GM23338 (cell line): ENCODE results near the gene ZSWIM3. TPM values are rescaled to one million over a fixed set of nuclear protein-coding genes. Genes with fewer than 3 reads are reported as not detected.

Experiments used
- ATAC-seq: fragments of 200-7000 bp; cut with Tn5 transposase; 3 replicates; pipeline ENCODE4 v1.9.1; 2020
- DNase-seq: peaks from one replicate; pipeline ENCODE4 v3.0.0-alpha.2; 2015; ENCODE audit warnings: low spot score
- H2AFZ ChIP-seq: fragments of 200-600 bp; sonication (generic); 2 replicates; pipeline ENCODE4 v1.8.0; 2016; ENCODE audit warnings: antibody characterized with exemption, mild to moderate bottlenecking, moderate library complexity
- H3F3A ChIP-seq: fragments of 200-600 bp; sonication (generic); replicated peaks from 2 replicates; pipeline ENCODE4 v1.8.0; 2017; ENCODE audit warnings: antibody characterized with exemption, mixed run types, low read depth
- H3K27ac ChIP-seq: fragments of 200-600 bp; sonication (generic); 2 replicates; pipeline ENCODE4 v1.6.1; 2016; ENCODE audit warnings: low read depth
- H3K27me3 ChIP-seq: fragments of 200-600 bp; sonication (generic); 2 replicates; pipeline ENCODE4 v1.8.0; 2016; ENCODE audit warnings: mild to moderate bottlenecking, mixed run types, moderate library complexity; ENCODE audit not compliant: insufficient read depth
- H3K36me3 ChIP-seq: fragments of 200-600 bp; sonication (generic); 2 replicates; pipeline ENCODE4 v1.8.0; 2016; ENCODE audit warnings: mild to moderate bottlenecking; ENCODE audit not compliant: insufficient read depth
- H3K4me1 ChIP-seq: fragments of 200-600 bp; sonication (generic); 2 replicates; pipeline ENCODE4 v1.8.0; 2016; ENCODE audit warnings: mild to moderate bottlenecking, moderate library complexity; ENCODE audit not compliant: insufficient read depth
- H3K4me2 ChIP-seq: fragments of 200-600 bp; sonication (generic); 2 replicates; pipeline ENCODE4 v1.7.1; 2017; ENCODE audit warnings: mixed run types
- H3K4me3 ChIP-seq: fragments of 200-600 bp; sonication (generic); 2 replicates; pipeline ENCODE4 v1.6.1; 2016; ENCODE audit warnings: mixed run types
- H3K79me2 ChIP-seq: fragments of 200-600 bp; sonication (generic); replicated peaks from 2 replicates; pipeline ENCODE4 v1.8.0; 2017; ENCODE audit warnings: mild to moderate bottlenecking; ENCODE audit not compliant: insufficient read depth
- H3K9me2 ChIP-seq: fragments of 200-600 bp; sonication (generic); 2 replicates; pipeline ENCODE4 v1.8.0; 2017; ENCODE audit not compliant: insufficient read depth
- H4K20me1 ChIP-seq: fragments of 200-600 bp; sonication (generic); replicated peaks from 2 replicates; pipeline ENCODE4 v1.8.0; 2017; ENCODE audit warnings: mild to moderate bottlenecking; ENCODE audit not compliant: insufficient read depth
- H3K27ac Mint-ChIP-seq: 2 replicates; pipeline ENCODE4 v1.8.0; 2020; ENCODE audit warnings: inconsistent platforms, mild to moderate bottlenecking, moderate library complexity, mixed read lengths
- H3K27me3 Mint-ChIP-seq: 3 replicates; pipeline ENCODE4 v1.8.0; 2022; ENCODE audit warnings: low read depth, mild to moderate bottlenecking, moderate library complexity, mixed read lengths, inconsistent platforms; ENCODE audit not compliant: insufficient read depth, poor library complexity
- H3K36me3 Mint-ChIP-seq: 3 replicates; pipeline ENCODE4 v1.8.0; 2021; ENCODE audit warnings: low read depth, mild to moderate bottlenecking, inconsistent platforms, moderate library complexity, mixed read lengths
- H3K4me1 Mint-ChIP-seq: 3 replicates; pipeline ENCODE4 v1.8.0; 2020; ENCODE audit warnings: mild to moderate bottlenecking, inconsistent platforms, mixed read lengths
- H3K4me3 Mint-ChIP-seq: 3 replicates; pipeline ENCODE4 v1.8.0; 2021; ENCODE audit warnings: moderate library complexity, mild to moderate bottlenecking, inconsistent platforms, mixed read lengths
- H3K9me3 Mint-ChIP-seq: 3 replicates; pipeline ENCODE4 v1.8.0; 2020; ENCODE audit warnings: moderate library complexity, mild to moderate bottlenecking, inconsistent platforms, mixed read lengths
- CREB1 ChIP-seq: fragments of 250-450 bp; sonication (Bioruptor Pico); IDR thresholded peaks from 2 replicates; pipeline ENCODE4 v1.5.0; 2020; ENCODE audit warnings: low read depth, mild to moderate bottlenecking, moderate library complexity
- CTCF ChIP-seq, 2 experiments: fragments of 200-600 bp in 1 of 2; sonication (generic) in 1 of 2; conservative IDR thresholded peaks; 2 replicates each; pipeline versions ENCODE4 v1.5.1 to v1.6.1; 2016 to 2017; ENCODE audit warnings: antibody characterized with exemption in 2 of 2, low read depth in 2 of 2, mild to moderate bottlenecking in 2 of 2, moderate library complexity in 1 of 2
- ETS1 ChIP-seq: IDR thresholded peaks from 2 replicates; pipeline ENCODE4 v1.6.1; 2016; ENCODE audit warnings: antibody characterized with exemption
- EZH2 ChIP-seq: fragments of 200-600 bp; sonication (generic); IDR thresholded peaks from one replicate; pipeline ENCODE4 v1.8.0; 2017; ENCODE audit warnings: antibody characterized with exemption, mild to moderate bottlenecking, low read depth; ENCODE audit not compliant: unreplicated experiment
- EZH2phosphoT487 ChIP-seq: fragments of 200-600 bp; sonication (generic); IDR thresholded peaks from one replicate; pipeline ENCODE4 v1.8.1; 2018; ENCODE audit warnings: antibody characterized with exemption; ENCODE audit not compliant: unreplicated experiment
- JUNB ChIP-seq: IDR thresholded peaks from one replicate; pipeline ENCODE4 v1.6.1; 2016; ENCODE audit warnings: antibody characterized with exemption; ENCODE audit not compliant: unreplicated experiment
- NANOG ChIP-seq: IDR thresholded peaks from 2 replicates; pipeline ENCODE4 v1.6.1; 2016; ENCODE audit warnings: antibody characterized with exemption, borderline replicate concordance
- POLR2AphosphoS5 ChIP-seq: IDR thresholded peaks from 2 replicates; pipeline ENCODE4 v1.6.1; 2016; ENCODE audit warnings: antibody characterized with exemption, low read depth
- REST ChIP-seq: IDR thresholded peaks from one replicate; pipeline ENCODE4 v1.6.1; 2018; ENCODE audit warnings: antibody characterized with exemption; ENCODE audit not compliant: unreplicated experiment
- STAT1 ChIP-seq: IDR thresholded peaks from one replicate; pipeline ENCODE4 v1.6.1; 2016; ENCODE audit warnings: antibody characterized with exemption; ENCODE audit not compliant: unreplicated experiment
- ZNF114 ChIP-seq: fragments of 250-450 bp; sonication (Bioruptor Pico); IDR thresholded peaks from 2 replicates; pipeline ENCODE4 v1.5.0; 2020; ENCODE audit warnings: mild to moderate bottlenecking, moderate library complexity
- ZNF331 ChIP-seq: fragments of 250-450 bp; sonication (Bioruptor Pico); IDR thresholded peaks from 2 replicates; pipeline ENCODE4 v1.5.0; 2020; ENCODE audit warnings: low read depth, mild to moderate bottlenecking, moderate library complexity
- ZNF462 ChIP-seq: fragments of 250-450 bp; sonication (Bioruptor Pico); IDR thresholded peaks from 2 replicates; pipeline ENCODE4 v1.5.0; 2020; ENCODE audit warnings: mild to moderate bottlenecking, moderate library complexity
- polyA plus RNA-seq: library from polyadenylated mRNA; unstranded; fragments of >200 nt; fragmentation: Nextera tagmentation; extraction: Ambion mirVana; gene quantifications from 2 replicates; pipeline ENCODE4 v1.2.1, GENCODE V29; 2016
- total RNA-seq: library from RNA; depleted of rRNA; stranded (reverse); fragments of >200 nt; shearing (Covaris generic); gene quantifications from 2 replicates; pipeline ENCODE4 v1.2.3, GENCODE V29; 2014

ZSWIM3 gene
- total and polyA plus RNA-seq, 2 experiments from 2014 or later: 2.0 to 8.2 TPM

- H3K36me3 Mint-ChIP-seq: peaks cover 71% of the 10 kb centered on the region
Measured at GRCh38 chr20:45908084-45908483, 50.7 kb downstream of the ZSWIM3 start.

More at GRCh38 chr20:45908084-45908483, 50.7 kb downstream of the ZSWIM3 start:
- Mint-ChIP-seq H3K4me3 (no peak overlapping the region), H3K4me1 (peaks cover 14% of the 10 kb centered on the region), H3K9me3 (no peaks in the 10 kb centered on the region; the same call in 2 of the 3 replicates), H3K27me3 (peaks cover 33% of the 10 kb centered on the region), H3K27ac (no peak overlapping the region)
- Histone ChIP-seq H3F3A (peaks cover 13% of the 10 kb centered on the region; the same call in 1 of the 2 replicates), H3K27me3 (no peaks in the 10 kb centered on the region), H3K9me2 (no peaks in the 10 kb centered on the region), H3K27ac (no peak overlapping the region), H3K4me3 (no peak overlapping the region), H3K36me3 (peaks cover 19% of the 10 kb centered on the region), H4K20me1 (peaks cover 29% of the 10 kb centered on the region), H2AFZ (no peak overlapping the region), H3K4me2 (no peak overlapping the region), H3K79me2 (peaks cover 10% of the 10 kb centered on the region), H3K4me1 (peaks cover 7% of the 10 kb centered on the region; the same call in 1 of the 2 replicates)
- no peak for DNase-seq
- TF ChIP-seq ZNF462 (no peak), ZNF114 (CRISPR knock-in tag) (no peak), POLR2AphosphoS5 (no peak), EZH2phosphoT487 (no peak), NANOG (no peak), ETS1 (no peak), REST (no peak), STAT1 (no peak), EZH2 (no peak), CREB1 (CRISPR knock-in tag) (no peak), ZNF331 (no peak), JUNB (no peak), CTCF (conservative IDR thresholded peaks at IDR 0.05; ENCODE audit: low read depth in 2 of 2) (no peak)
- ATAC-seq: no peak
